Measurements from ENCODE around the gene ZNF613. TPM values are rescaled to one million over a fixed set of nuclear protein-coding genes. Genes with fewer than 3 reads are reported as not detected.

Gene ZNF613
- total and polyA plus RNA-seq, 9 donors, result 4.9 to 8.0 (median 5.9) TPM

- Histone ChIP-seq H3K27ac (peak within 1 kb of the TSS; percentile 1 to 70), H3K4me3 (peak within 1 kb of the TSS; percentile 80), H3K27me3 (no peaks in the 10 kb centered on the region), H3K4me1 (ENCODE audit: insufficient read depth) (no peaks in the 10 kb centered on the region), H3K36me3 (no peaks in the 10 kb centered on the region), H3K9me3 (peaks cover 7 to 32% of the 10 kb centered on the region in 2 donors)
- intact Hi-C loops (cut with DNase I), result no loop called here
- WGBS, 3 donors, result 2% methylated on average over 56 of the region's 56 CpGs
- TF ChIP-seq EP300 (IDR thresholded peaks at IDR 0.05), result no peak
- no peak for TF ChIP-seq CTCF (IDR thresholded peaks at IDR 0.05)
- peak; percentile 41 for TF ChIP-seq POLR2A (IDR thresholded peaks at IDR 0.05)
- peak; percentile 92 to 95 (median 92) for DNase-seq
These were observed 39.5 kb upstream of the ZNF613 start, which contains the start of gene ZNF577 for GRCh38 chr19:51887522-51888498. ZNF577 (minus strand) TSS chr19:51887951; CDS start chr19:51880382, 7,569 bp downstream.

- no peaks in the 10 kb centered on the region for H3K36me3 ChIP-seq
- no peak overlapping the region for H3K4me3 ChIP-seq
- no peak for DNase-seq
- no peaks in the 10 kb centered on the region for H3K27me3 ChIP-seq
- no peaks in the 10 kb centered on the region for H3K4me1 ChIP-seq (ENCODE audit: insufficient read depth)
- intact Hi-C loops (cut with DNase I), result no loop called here
- TF ChIP-seq EP300 (IDR thresholded peaks at IDR 0.05) (no peak), POLR2A (IDR thresholded peaks at IDR 0.05) (no peak), CTCF (IDR thresholded peaks at IDR 0.05) (no peak)
- peaks cover 7 to 50% of the 10 kb centered on the region in 2 donors for H3K9me3 ChIP-seq
- H3K27ac ChIP-seq, result no peak overlapping the region
These were observed 37.3 kb upstream of the ZNF613 start for GRCh38 chr19:51889934-51890333.

- TF ChIP-seq EP300 (IDR thresholded peaks at IDR 0.05) (no peak), CTCF (IDR thresholded peaks at IDR 0.05) (no peak), POLR2A (IDR thresholded peaks at IDR 0.05) (no peak)
- WGBS, 3 donors, result 97 to 98% (median 98%) methylated on average over 10 of the region's 10 CpGs
- intact Hi-C loops (cut with DNase I), result no loop called here
- no peak overlapping the region for H3K4me3 ChIP-seq
- no peak for DNase-seq
- no peaks in the 10 kb centered on the region for H3K27me3 ChIP-seq
- H3K27ac ChIP-seq, result no peak overlapping the region
- no peaks in the 10 kb centered on the region for H3K36me3 ChIP-seq
- H3K4me1 ChIP-seq (ENCODE audit: insufficient read depth), result no peaks in the 10 kb centered on the region
- peaks cover 7 to 59% of the 10 kb centered on the region in 2 donors for H3K9me3 ChIP-seq
These were observed 36.0 kb upstream of the ZNF613 start for GRCh38 chr19:51891193-51891747.

GRCh38 chr19:51901860-51902259, 25.4 kb upstream of the ZNF613 start:
- Histone ChIP-seq H3K9me3 (peaks cover 0 to 34% of the 10 kb centered on the region in 2 donors), H3K4me3 (no peak overlapping the region), H3K36me3 (no peaks in the 10 kb centered on the region), H3K27me3 (no peaks in the 10 kb centered on the region), H3K27ac (no peak overlapping the region), H3K4me1 (ENCODE audit: insufficient read depth) (peaks cover 6% of the 10 kb centered on the region)
- intact Hi-C loops (cut with DNase I), result no loop called here
- DNase-seq, result no peak
- 92 to 96% (median 95%) methylated on average over 4 of the region's 4 CpGs for WGBS, 3 donors
- no peak for TF ChIP-seq EP300 (IDR thresholded peaks at IDR 0.05)

Data from ovary (tissue), 9 donors.